Omental fat pad (tissue), 4 donors: ENCODE results near the gene CAMSAP1. TPM values are rescaled to one million over a fixed set of nuclear protein-coding genes. Genes with fewer than 3 reads are reported as not detected.

Source experiments
- ATAC-seq: fragments of 150-250 bp; one replicate; pipeline ENCODE4 v1.9.1; 2016; ENCODE audit warnings: mild to moderate bottlenecking, moderate library complexity; ENCODE audit not compliant: low FRiP score
- DNase-seq: peaks from one replicate; pipeline ENCODE4 v3.0.0-alpha.2; 2019; ENCODE audit warnings: low spot score
- CTCF ChIP-seq, 3 donors: fragments of 450-650 bp; IDR thresholded peaks; one replicate each; pipeline ENCODE4 v1.5.1; 2016 to 2017; ENCODE audit warnings: antibody characterized with exemption in 3 of 3, mild to moderate bottlenecking in 3 of 3, moderate library complexity in 2 of 3
- total RNA-seq, 4 donors: library from RNA; depleted of rRNA; stranded (reverse); fragments of >200 nt; gene quantifications; one replicate each; pipeline ENCODE4 v1.1.0, GENCODE V29; 2016

Gene CAMSAP1
- total RNA-seq, 4 donors from 2014 or later, result 22.3 to 52.5 (median 33.2) TPM

GRCh38 chr9:135850737-135851136 is 56.6 kb downstream of the CAMSAP1 start:
- DNase-seq (no peak), ATAC-seq (no peak)
- TF ChIP-seq CTCF (IDR thresholded peaks at IDR 0.05), result no peak

GRCh38 chr9:135849181-135849580 is 58.2 kb downstream of the CAMSAP1 start:
- DNase-seq, result no peak
- no peak for ATAC-seq
- no peak for TF ChIP-seq CTCF (IDR thresholded peaks at IDR 0.05)

GRCh38 chr9:135848341-135849047 is 58.9 kb downstream of the CAMSAP1 start:
- no peak for DNase-seq
- ATAC-seq, result no peak
- TF ChIP-seq CTCF (IDR thresholded peaks at IDR 0.05), result no peak

GRCh38 chr9:135847833-135848232 is 59.5 kb downstream of the CAMSAP1 start:
- ATAC-seq (no peak), DNase-seq (no peak)
- TF ChIP-seq CTCF (IDR thresholded peaks at IDR 0.05), result no peak

GRCh38 chr9:135840539-135840938 is 66.8 kb downstream of the CAMSAP1 start:
- TF ChIP-seq CTCF (IDR thresholded peaks at IDR 0.05), result no peak
- DNase-seq (no peak), ATAC-seq (no peak)

GRCh38 chr9:135840107-135840506 is 67.2 kb downstream of the CAMSAP1 start:
- DNase-seq (no peak), ATAC-seq (no peak)
- no peak for TF ChIP-seq CTCF (IDR thresholded peaks at IDR 0.05)

GRCh38 chr9:135839516-135839915 is 67.8 kb downstream of the CAMSAP1 start:
- ATAC-seq (no peak), DNase-seq (no peak)
- TF ChIP-seq CTCF (IDR thresholded peaks at IDR 0.05), result no peak
